Testis (tissue), 2 donors: ENCODE results near the gene IL9R.

Source experiments
- POLR2A ChIP-seq: fragments of 450-650 bp; IDR thresholded peaks from one replicate; pipeline ENCODE4 v1.6.1; 2017; ENCODE audit warnings: antibody characterized with exemption, mild to moderate bottlenecking, moderate library complexity
- TF ChIP-seq, protein P1 (sequence below), 3 experiments: fragments of 450-650 bp in 2 of 3; fragments of 200-600 bp in 1 of 3; sonication (generic) in 1 of 3; IDR thresholded peaks; one replicate each; pipeline ENCODE4 v1.5.1; 2016 to 2019; ENCODE audit warnings: antibody characterized with exemption in 3 of 3, mild to moderate bottlenecking in 2 of 3, moderate library complexity in 1 of 3

DNA sequence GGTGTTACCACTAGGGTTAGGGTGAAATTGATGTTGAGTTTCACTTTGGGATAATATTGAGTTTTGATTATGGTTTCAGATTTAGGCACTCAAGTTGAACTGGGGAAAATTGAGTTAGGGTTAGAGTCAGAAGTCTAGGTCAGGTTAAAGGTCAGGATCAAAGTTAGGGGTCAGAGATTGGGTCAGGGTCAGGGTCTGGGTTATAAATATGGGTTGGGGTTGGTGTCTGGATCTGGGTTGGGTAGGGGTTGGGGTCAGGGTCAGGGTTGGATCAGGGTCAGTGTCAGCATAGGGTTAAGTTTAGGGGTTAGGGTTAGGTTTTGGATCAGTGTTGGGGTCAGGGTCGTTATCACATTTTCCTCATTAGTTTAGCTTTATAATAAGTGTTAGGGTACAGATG lies 42.7 kb upstream of the IL9R start:
- TF ChIP-seq, protein P1, sequence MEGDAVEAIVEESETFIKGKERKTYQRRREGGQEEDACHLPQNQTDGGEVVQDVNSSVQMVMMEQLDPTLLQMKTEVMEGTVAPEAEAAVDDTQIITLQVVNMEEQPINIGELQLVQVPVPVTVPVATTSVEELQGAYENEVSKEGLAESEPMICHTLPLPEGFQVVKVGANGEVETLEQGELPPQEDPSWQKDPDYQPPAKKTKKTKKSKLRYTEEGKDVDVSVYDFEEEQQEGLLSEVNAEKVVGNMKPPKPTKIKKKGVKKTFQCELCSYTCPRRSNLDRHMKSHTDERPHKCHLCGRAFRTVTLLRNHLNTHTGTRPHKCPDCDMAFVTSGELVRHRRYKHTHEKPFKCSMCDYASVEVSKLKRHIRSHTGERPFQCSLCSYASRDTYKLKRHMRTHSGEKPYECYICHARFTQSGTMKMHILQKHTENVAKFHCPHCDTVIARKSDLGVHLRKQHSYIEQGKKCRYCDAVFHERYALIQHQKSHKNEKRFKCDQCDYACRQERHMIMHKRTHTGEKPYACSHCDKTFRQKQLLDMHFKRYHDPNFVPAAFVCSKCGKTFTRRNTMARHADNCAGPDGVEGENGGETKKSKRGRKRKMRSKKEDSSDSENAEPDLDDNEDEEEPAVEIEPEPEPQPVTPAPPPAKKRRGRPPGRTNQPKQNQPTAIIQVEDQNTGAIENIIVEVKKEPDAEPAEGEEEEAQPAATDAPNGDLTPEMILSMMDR (IDR thresholded peaks at IDR 0.05) = no peak
- no peak for TF ChIP-seq POLR2A
